WTC11 (cell line): ENCODE data around the gene DIRAS3. TPM values are rescaled to one million over a fixed set of nuclear protein-coding genes. Genes with fewer than 3 reads are reported as not detected.

Experiments used
- ATAC-seq: fragments of 200-7000 bp; cut with Tn5 transposase; 2 replicates; pipeline ENCODE4 v1.10.0; 2021; ENCODE audit warnings: mild to moderate bottlenecking, moderate library complexity
- CTCF ChIA-PET: fragments of 300-600 bp; sonication (Branson Sonifier 250); formaldehyde crosslinking; loops from one replicate; lab custom pipeline; 2021; ENCODE audit warnings: antibody characterized with exemption; lab: Charles Lee
- POLR2A ChIA-PET: fragments of 350-600 bp; sonication (Branson Sonifier 250); formaldehyde crosslinking; loops from one replicate; lab custom pipeline; 2021; ENCODE audit warnings: antibody characterized with exemption; lab: Charles Lee
- DNase-seq: peaks from one replicate; pipeline ENCODE4 v3.0.0; 2021; ENCODE audit warnings: low spot score
- H3K27ac Mint-ChIP-seq: 2 replicates; pipeline ENCODE4 v1.8.0; 2021; ENCODE audit warnings: mixed read lengths
- H3K27me3 Mint-ChIP-seq: 2 replicates; pipeline ENCODE4 v1.8.0; 2021; ENCODE audit warnings: low read depth, mild to moderate bottlenecking, moderate library complexity, mixed read lengths
- H3K36me3 Mint-ChIP-seq: 2 replicates; pipeline ENCODE4 v1.8.0; 2021; ENCODE audit warnings: mixed read lengths
- H3K4me1 Mint-ChIP-seq: 2 replicates; pipeline ENCODE4 v1.8.0; 2022; ENCODE audit warnings: mixed read lengths
- H3K4me3 Mint-ChIP-seq: 2 replicates; pipeline ENCODE4 v1.8.0; 2021; ENCODE audit warnings: mild to moderate bottlenecking, moderate library complexity, mixed read lengths
- H3K9me3 Mint-ChIP-seq: 2 replicates; pipeline ENCODE4 v1.8.0; 2021; ENCODE audit warnings: mixed read lengths
- JUN ChIP-seq: sonication (generic); formaldehyde crosslinking; IDR thresholded peaks from 2 replicates; pipeline ENCODE4 v1.8.0; 2023; ENCODE audit warnings: mild to moderate bottlenecking, missing genetic modification reagents
- MYBL2 ChIP-seq: sonication (generic); formaldehyde crosslinking; IDR thresholded peaks from 2 replicates; pipeline ENCODE4 v1.8.1; 2023; ENCODE audit warnings: mild to moderate bottlenecking, moderate library complexity, missing genetic modification reagents
- NFE2L1 ChIP-seq: sonication (generic); formaldehyde crosslinking; IDR thresholded peaks from 2 replicates; pipeline ENCODE4 v1.8.1; 2023; ENCODE audit warnings: missing genetic modification reagents
- NFYB ChIP-seq: sonication (generic); formaldehyde crosslinking; conservative IDR thresholded peaks from 2 replicates; pipeline ENCODE4 v1.8.0; 2022; ENCODE audit warnings: low read depth, missing genetic modification reagents
- NR1H2 ChIP-seq: sonication (generic); formaldehyde crosslinking; IDR thresholded peaks from 2 replicates; pipeline ENCODE4 v1.9.0; 2021; ENCODE audit warnings: mild to moderate bottlenecking, moderate library complexity, missing genetic modification reagents
- NR3C1 ChIP-seq: sonication (generic); formaldehyde crosslinking; conservative IDR thresholded peaks from 2 replicates; pipeline ENCODE4 v1.8.1; 2023; ENCODE audit warnings: low read depth, mild to moderate bottlenecking, missing genetic modification reagents
- TEAD1 ChIP-seq: sonication (generic); formaldehyde crosslinking; IDR thresholded peaks from 2 replicates; pipeline ENCODE4 v1.8.0; 2022; ENCODE audit warnings: mild to moderate bottlenecking, missing genetic modification reagents
- TP53 ChIP-seq: sonication (generic); formaldehyde crosslinking; IDR thresholded peaks from 2 replicates; pipeline ENCODE4 v1.8.1; 2023; ENCODE audit warnings: mild to moderate bottlenecking, missing genetic modification reagents
- ZNF416 ChIP-seq: fragments of 250-450 bp; sonication (Bioruptor Pico); IDR thresholded peaks from 2 replicates; pipeline ENCODE4 v1.9.0; 2021; ENCODE audit warnings: mild to moderate bottlenecking, inconsistent platforms
- ZNF423 ChIP-seq: fragments of 250-450 bp; sonication (Bioruptor Pico); IDR thresholded peaks from 2 replicates; pipeline ENCODE4 v2.1.2; 2022; ENCODE audit warnings: mild to moderate bottlenecking, moderate library complexity
- ZNF671 ChIP-seq: fragments of 250-450 bp; sonication (Bioruptor Pico); IDR thresholded peaks from 2 replicates; pipeline ENCODE4 v1.8.0; 2021; ENCODE audit warnings: mild to moderate bottlenecking
- total RNA-seq: library from RNA; stranded (reverse); gene quantifications from 3 replicates; pipeline ENCODE4 v1.2.3, GENCODE V29; 2021
- TF ChIP-seq, protein P1 (sequence below): sonication (generic); formaldehyde crosslinking; IDR thresholded peaks from 2 replicates; pipeline ENCODE4 v1.8.1; 2023; ENCODE audit warnings: mild to moderate bottlenecking, missing genetic modification reagents
- TF ChIP-seq, protein P2 (sequence below): sonication (generic); formaldehyde crosslinking; IDR thresholded peaks from 2 replicates; pipeline ENCODE4 v1.8.1; 2022; ENCODE audit warnings: mild to moderate bottlenecking, missing genetic modification reagents, moderate library complexity, borderline replicate concordance
- TF ChIP-seq, protein P3 (sequence below): sonication (generic); formaldehyde crosslinking; IDR thresholded peaks from 2 replicates; pipeline ENCODE4 v1.8.1; 2022; ENCODE audit warnings: low read depth, missing genetic modification reagents, borderline replicate concordance
- TF ChIP-seq, protein P4 (sequence below): sonication (generic); formaldehyde crosslinking; IDR thresholded peaks from 2 replicates; pipeline ENCODE4 v1.8.0; 2022; ENCODE audit warnings: mild to moderate bottlenecking, missing genetic modification reagents
- TF ChIP-seq, protein P5 (sequence below): sonication (generic); formaldehyde crosslinking; IDR thresholded peaks from 2 replicates; pipeline ENCODE4 v1.8.1; 2022; ENCODE audit warnings: low read depth, mild to moderate bottlenecking, moderate library complexity, missing genetic modification reagents, borderline replicate concordance
- TF ChIP-seq, protein P6 (sequence below): sonication (generic); formaldehyde crosslinking; IDR thresholded peaks from 2 replicates; pipeline ENCODE4 v1.8.0; 2022; ENCODE audit warnings: missing genetic modification reagents
- TF ChIP-seq, protein P7 (sequence below): sonication (generic); formaldehyde crosslinking; IDR thresholded peaks from 2 replicates; pipeline ENCODE4 v1.8.0; 2022; ENCODE audit warnings: mild to moderate bottlenecking, missing genetic modification reagents
- TF ChIP-seq, protein P8 (sequence below): sonication (generic); formaldehyde crosslinking; IDR thresholded peaks from 2 replicates; pipeline ENCODE4 v1.8.1; 2022; ENCODE audit warnings: mild to moderate bottlenecking, moderate library complexity, missing genetic modification reagents

DIRAS3 gene
- total RNA-seq, 1 experiment from 2014 or later, result 0.22 TPM

DNA sequence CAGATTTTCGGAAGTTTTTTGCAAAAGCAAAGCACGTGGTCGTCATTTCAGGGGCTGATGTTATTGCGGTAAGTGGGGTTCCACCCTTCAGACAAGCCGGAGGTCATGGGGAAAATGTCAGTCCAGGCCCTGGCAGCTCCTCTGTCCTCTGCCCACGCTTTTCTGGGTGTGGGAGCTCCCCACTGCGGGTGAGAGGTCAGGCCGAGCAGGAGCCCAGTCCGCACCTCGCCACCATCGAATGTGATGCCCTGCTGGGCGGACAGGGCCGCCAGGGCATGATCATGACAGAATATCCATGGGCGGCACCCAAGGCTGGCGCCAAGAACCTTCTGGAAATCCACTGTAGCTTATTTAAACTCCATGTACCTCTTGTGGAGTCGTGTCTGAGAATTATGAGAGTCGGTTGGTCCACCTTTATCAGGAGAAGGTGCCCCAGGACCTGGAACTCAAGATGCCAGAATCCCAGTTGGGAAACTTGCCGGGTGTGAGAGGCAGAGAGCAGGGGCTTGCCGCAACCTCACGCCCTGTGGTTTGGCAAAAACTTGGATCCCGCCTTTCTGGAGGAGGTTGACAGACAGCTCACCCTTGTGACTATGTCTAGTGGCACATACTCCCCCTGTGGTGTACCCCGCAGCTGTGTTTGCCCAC, 6.9 kb downstream of the DIRAS3 start:
- peaks cover 7% of the 10 kb centered on the region for H3K27me3 Mint-ChIP-seq
- ATAC-seq (no peak), DNase-seq (no peak)
- TF ChIP-seq ZNF671 (CRISPR knock-in tag) (no peak), MYBL2 (CRISPR knock-in tag) (no peak), NFE2L1 (CRISPR knock-in tag) (no peak)
- TF ChIP-seq, protein P1, sequence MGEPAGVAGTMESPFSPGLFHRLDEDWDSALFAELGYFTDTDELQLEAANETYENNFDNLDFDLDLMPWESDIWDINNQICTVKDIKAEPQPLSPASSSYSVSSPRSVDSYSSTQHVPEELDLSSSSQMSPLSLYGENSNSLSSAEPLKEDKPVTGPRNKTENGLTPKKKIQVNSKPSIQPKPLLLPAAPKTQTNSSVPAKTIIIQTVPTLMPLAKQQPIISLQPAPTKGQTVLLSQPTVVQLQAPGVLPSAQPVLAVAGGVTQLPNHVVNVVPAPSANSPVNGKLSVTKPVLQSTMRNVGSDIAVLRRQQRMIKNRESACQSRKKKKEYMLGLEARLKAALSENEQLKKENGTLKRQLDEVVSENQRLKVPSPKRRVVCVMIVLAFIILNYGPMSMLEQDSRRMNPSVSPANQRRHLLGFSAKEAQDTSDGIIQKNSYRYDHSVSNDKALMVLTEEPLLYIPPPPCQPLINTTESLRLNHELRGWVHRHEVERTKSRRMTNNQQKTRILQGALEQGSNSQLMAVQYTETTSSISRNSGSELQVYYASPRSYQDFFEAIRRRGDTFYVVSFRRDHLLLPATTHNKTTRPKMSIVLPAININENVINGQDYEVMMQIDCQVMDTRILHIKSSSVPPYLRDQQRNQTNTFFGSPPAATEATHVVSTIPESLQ, result no peak
- no peak overlapping the region for H3K27ac Mint-ChIP-seq
- no peak overlapping the region for H3K4me3 Mint-ChIP-seq
- POLR2A ChIA-PET, result no interaction called here
- H3K9me3 Mint-ChIP-seq, result peaks cover 12% of the 10 kb centered on the region; the same call in 1 of the 2 replicates
- CTCF ChIA-PET, result no interaction called here
- H3K4me1 Mint-ChIP-seq, result peaks cover 3% of the 10 kb centered on the region; the same call in 1 of the 2 replicates
- no peaks in the 10 kb centered on the region for H3K36me3 Mint-ChIP-seq

DNA sequence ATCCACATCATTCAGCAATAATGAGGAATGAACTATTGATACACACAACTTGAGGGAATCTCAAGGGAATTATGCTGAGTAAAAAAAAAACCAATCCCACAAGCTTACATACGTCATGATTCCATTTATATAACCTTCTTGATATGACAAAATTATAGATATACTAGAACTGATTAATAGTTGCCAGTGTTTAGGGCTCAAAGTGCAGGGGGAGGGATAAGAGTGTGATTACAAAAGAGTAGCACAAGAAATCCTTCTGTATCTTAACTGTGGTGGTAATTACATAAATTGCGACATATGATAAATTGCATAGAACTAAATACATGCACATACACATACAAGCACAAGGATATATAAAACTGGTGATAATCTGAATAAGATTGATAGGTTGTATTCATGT, 13.5 kb downstream of the DIRAS3 start:
- no peak overlapping the region for H3K27ac Mint-ChIP-seq
- ChIA-PET CTCF (no interaction called here), POLR2A (no interaction called here)
- DNase-seq (no peak), ATAC-seq (no peak)
- no peaks in the 10 kb centered on the region; the same call in 1 of the 2 replicates for H3K27me3 Mint-ChIP-seq
- H3K4me1 Mint-ChIP-seq, result peaks cover 3% of the 10 kb centered on the region
- no peaks in the 10 kb centered on the region; the same call in 1 of the 2 replicates for H3K36me3 Mint-ChIP-seq
- H3K4me3 Mint-ChIP-seq, result no peak overlapping the region
- peaks cover 31% of the 10 kb centered on the region for H3K9me3 Mint-ChIP-seq
- TF ChIP-seq, protein P2, sequence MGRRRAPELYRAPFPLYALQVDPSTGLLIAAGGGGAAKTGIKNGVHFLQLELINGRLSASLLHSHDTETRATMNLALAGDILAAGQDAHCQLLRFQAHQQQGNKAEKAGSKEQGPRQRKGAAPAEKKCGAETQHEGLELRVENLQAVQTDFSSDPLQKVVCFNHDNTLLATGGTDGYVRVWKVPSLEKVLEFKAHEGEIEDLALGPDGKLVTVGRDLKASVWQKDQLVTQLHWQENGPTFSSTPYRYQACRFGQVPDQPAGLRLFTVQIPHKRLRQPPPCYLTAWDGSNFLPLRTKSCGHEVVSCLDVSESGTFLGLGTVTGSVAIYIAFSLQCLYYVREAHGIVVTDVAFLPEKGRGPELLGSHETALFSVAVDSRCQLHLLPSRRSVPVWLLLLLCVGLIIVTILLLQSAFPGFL (CRISPR knock-in tag), result no peak
- TF ChIP-seq NR3C1 (CRISPR knock-in tag) (no peak), TEAD1 (CRISPR knock-in tag) (no peak), ZNF423 (CRISPR knock-in tag) (no peak), ZNF416 (CRISPR knock-in tag) (no peak), TP53 (CRISPR knock-in tag) (no peak), NR1H2 (CRISPR knock-in tag) (no peak), NFYB (CRISPR knock-in tag) (no peak), JUN (CRISPR knock-in tag) (no peak)
- TF ChIP-seq, protein P3, sequence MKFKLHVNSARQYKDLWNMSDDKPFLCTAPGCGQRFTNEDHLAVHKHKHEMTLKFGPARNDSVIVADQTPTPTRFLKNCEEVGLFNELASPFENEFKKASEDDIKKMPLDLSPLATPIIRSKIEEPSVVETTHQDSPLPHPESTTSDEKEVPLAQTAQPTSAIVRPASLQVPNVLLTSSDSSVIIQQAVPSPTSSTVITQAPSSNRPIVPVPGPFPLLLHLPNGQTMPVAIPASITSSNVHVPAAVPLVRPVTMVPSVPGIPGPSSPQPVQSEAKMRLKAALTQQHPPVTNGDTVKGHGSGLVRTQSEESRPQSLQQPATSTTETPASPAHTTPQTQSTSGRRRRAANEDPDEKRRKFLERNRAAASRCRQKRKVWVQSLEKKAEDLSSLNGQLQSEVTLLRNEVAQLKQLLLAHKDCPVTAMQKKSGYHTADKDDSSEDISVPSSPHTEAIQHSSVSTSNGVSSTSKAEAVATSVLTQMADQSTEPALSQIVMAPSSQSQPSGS (CRISPR knock-in tag), result no peak
- TF ChIP-seq, protein P4, sequence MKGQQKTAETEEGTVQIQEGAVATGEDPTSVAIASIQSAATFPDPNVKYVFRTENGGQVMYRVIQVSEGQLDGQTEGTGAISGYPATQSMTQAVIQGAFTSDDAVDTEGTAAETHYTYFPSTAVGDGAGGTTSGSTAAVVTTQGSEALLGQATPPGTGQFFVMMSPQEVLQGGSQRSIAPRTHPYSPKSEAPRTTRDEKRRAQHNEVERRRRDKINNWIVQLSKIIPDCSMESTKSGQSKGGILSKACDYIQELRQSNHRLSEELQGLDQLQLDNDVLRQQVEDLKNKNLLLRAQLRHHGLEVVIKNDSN (CRISPR knock-in tag), result no peak

DNA sequence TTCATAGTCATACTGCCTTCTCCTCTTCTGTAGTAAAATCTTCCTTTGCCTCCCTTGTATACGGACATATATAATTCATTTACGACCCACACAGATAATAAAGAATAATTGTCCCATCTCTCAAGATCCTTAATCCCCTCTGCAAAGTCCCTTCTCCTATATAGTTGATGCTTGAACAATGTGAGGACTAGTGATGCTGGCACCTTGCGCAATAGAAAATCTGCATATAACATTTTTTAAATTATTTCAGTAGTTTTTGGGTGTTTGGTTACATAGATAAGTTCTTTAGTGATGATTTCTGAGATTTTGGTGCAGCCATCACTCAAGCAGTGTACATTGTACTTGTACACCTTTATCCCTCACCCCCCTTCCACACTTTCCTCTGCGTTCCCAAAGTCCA, 21.0 kb downstream of the DIRAS3 start:
- POLR2A ChIA-PET, result no interaction called here
- CTCF ChIA-PET, result no interaction called here
- no peaks in the 10 kb centered on the region for H3K27me3 Mint-ChIP-seq
- no peak overlapping the region for H3K27ac Mint-ChIP-seq
- H3K4me3 Mint-ChIP-seq, result no peak overlapping the region
- no peaks in the 10 kb centered on the region; the same call in none of the 2 replicates for H3K4me1 Mint-ChIP-seq
- ATAC-seq, result no peak
- DNase-seq, result no peak
- no peaks in the 10 kb centered on the region for H3K36me3 Mint-ChIP-seq
- peaks cover 7% of the 10 kb centered on the region for H3K9me3 Mint-ChIP-seq
- TF ChIP-seq, protein P5, sequence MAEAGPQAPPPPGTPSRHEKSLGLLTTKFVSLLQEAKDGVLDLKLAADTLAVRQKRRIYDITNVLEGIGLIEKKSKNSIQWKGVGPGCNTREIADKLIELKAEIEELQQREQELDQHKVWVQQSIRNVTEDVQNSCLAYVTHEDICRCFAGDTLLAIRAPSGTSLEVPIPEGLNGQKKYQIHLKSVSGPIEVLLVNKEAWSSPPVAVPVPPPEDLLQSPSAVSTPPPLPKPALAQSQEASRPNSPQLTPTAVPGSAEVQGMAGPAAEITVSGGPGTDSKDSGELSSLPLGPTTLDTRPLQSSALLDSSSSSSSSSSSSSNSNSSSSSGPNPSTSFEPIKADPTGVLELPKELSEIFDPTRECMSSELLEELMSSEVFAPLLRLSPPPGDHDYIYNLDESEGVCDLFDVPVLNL, result no peak
- TF ChIP-seq, protein P6, sequence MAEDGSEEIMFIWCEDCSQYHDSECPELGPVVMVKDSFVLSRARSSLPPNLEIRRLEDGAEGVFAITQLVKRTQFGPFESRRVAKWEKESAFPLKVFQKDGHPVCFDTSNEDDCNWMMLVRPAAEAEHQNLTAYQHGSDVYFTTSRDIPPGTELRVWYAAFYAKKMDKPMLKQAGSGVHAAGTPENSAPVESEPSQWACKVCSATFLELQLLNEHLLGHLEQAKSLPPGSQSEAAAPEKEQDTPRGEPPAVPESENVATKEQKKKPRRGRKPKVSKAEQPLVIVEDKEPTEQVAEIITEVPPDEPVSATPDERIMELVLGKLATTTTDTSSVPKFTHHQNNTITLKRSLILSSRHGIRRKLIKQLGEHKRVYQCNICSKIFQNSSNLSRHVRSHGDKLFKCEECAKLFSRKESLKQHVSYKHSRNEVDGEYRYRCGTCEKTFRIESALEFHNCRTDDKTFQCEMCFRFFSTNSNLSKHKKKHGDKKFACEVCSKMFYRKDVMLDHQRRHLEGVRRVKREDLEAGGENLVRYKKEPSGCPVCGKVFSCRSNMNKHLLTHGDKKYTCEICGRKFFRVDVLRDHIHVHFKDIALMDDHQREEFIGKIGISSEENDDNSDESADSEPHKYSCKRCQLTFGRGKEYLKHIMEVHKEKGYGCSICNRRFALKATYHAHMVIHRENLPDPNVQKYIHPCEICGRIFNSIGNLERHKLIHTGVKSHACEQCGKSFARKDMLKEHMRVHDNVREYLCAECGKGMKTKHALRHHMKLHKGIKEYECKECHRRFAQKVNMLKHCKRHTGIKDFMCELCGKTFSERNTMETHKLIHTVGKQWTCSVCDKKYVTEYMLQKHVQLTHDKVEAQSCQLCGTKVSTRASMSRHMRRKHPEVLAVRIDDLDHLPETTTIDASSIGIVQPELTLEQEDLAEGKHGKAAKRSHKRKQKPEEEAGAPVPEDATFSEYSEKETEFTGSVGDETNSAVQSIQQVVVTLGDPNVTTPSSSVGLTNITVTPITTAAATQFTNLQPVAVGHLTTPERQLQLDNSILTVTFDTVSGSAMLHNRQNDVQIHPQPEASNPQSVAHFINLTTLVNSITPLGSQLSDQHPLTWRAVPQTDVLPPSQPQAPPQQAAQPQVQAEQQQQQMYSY, result no peak
- TF ChIP-seq, protein P7, sequence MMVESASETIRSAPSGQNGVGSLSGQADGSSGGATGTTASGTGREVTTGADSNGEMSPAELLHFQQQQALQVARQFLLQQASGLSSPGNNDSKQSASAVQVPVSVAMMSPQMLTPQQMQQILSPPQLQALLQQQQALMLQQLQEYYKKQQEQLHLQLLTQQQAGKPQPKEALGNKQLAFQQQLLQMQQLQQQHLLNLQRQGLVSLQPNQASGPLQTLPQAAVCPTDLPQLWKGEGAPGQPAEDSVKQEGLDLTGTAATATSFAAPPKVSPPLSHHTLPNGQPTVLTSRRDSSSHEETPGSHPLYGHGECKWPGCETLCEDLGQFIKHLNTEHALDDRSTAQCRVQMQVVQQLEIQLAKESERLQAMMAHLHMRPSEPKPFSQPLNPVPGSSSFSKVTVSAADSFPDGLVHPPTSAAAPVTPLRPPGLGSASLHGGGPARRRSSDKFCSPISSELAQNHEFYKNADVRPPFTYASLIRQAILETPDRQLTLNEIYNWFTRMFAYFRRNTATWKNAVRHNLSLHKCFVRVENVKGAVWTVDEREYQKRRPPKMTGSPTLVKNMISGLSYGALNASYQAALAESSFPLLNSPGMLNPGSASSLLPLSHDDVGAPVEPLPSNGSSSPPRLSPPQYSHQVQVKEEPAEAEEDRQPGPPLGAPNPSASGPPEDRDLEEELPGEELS (CRISPR knock-in tag), result no peak
- TF ChIP-seq, protein P8, sequence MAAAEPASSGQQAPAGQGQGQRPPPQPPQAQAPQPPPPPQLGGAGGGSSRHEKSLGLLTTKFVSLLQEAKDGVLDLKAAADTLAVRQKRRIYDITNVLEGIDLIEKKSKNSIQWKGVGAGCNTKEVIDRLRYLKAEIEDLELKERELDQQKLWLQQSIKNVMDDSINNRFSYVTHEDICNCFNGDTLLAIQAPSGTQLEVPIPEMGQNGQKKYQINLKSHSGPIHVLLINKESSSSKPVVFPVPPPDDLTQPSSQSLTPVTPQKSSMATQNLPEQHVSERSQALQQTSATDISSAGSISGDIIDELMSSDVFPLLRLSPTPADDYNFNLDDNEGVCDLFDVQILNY, result no peak
